Astrocyte (in vitro differentiated cells and primary cell): ENCODE data around the gene FSD1. TPM values are rescaled to one million over a fixed set of nuclear protein-coding genes. Genes with fewer than 3 reads are reported as not detected.

ENCODE experiments used
- DNase-seq: peaks from one replicate; pipeline ENCODE4 v3.0.0-alpha.2; 2010; ENCODE audit warnings: low read depth
- FAIRE-seq: peaks from 2 replicates; lab custom pipeline; 2011; peaks lifted over from hg19 to GRCh38; lab: Jason Lieb, UNC
- H2AFZ ChIP-seq: 2 replicates; pipeline ENCODE4 v1.6.0; 2012; ENCODE audit warnings: low read depth, low read length, inconsistent platforms
- H3K27ac ChIP-seq: 2 replicates; pipeline ENCODE4 v1.5.1; 2011; ENCODE audit warnings: low read depth, low read length, inconsistent platforms
- H3K27me3 ChIP-seq: 2 replicates; pipeline ENCODE4 v1.6.0; 2011; ENCODE audit warnings: low read length, inconsistent platforms; ENCODE audit not compliant: insufficient read depth
- H3K36me3 ChIP-seq: 2 replicates; pipeline ENCODE4 v1.5.1; 2011; ENCODE audit warnings: low read length, inconsistent platforms; ENCODE audit not compliant: insufficient read depth
- H3K4me1 ChIP-seq: 2 replicates; pipeline ENCODE4 v1.5.1; 2011; ENCODE audit warnings: low read length, inconsistent platforms; ENCODE audit not compliant: insufficient read depth
- H3K4me2 ChIP-seq: 2 replicates; pipeline ENCODE4 v1.6.0; 2012; ENCODE audit warnings: low read length, inconsistent platforms
- H3K4me3 ChIP-seq: 2 replicates; pipeline ENCODE4 v1.5.1; 2011; ENCODE audit warnings: low read depth, mild to moderate bottlenecking, low read length, inconsistent platforms; ENCODE audit not compliant: insufficient read depth
- H3K79me2 ChIP-seq: 2 replicates; pipeline ENCODE4 v1.6.0; 2012; ENCODE audit warnings: mild to moderate bottlenecking, low read length, inconsistent platforms; ENCODE audit not compliant: insufficient read depth
- H3K9ac ChIP-seq: 2 replicates; pipeline ENCODE4 v1.6.0; 2012; ENCODE audit warnings: mild to moderate bottlenecking, low read length, inconsistent platforms
- H3K9me3 ChIP-seq: 2 replicates; pipeline ENCODE4 v1.5.1; 2012; ENCODE audit warnings: low read depth, mild to moderate bottlenecking, low read length, inconsistent platforms; ENCODE audit not compliant: insufficient read depth
- H4K20me1 ChIP-seq: 2 replicates; pipeline ENCODE4 v1.6.0; 2012; ENCODE audit warnings: low read length, inconsistent platforms; ENCODE audit not compliant: insufficient read depth
- H3K27ac Mint-ChIP-seq: one replicate; pipeline ENCODE4 v1.8.0; 2021; ENCODE audit warnings: mild to moderate bottlenecking, mixed read lengths; ENCODE audit not compliant: unreplicated experiment
- H3K27me3 Mint-ChIP-seq: one replicate; pipeline ENCODE4 v1.8.0; 2021; ENCODE audit warnings: low read depth, mixed read lengths; ENCODE audit not compliant: unreplicated experiment
- H3K36me3 Mint-ChIP-seq: one replicate; pipeline ENCODE4 v1.8.0; 2021; ENCODE audit warnings: low read depth, mixed read lengths; ENCODE audit not compliant: unreplicated experiment
- H3K4me1 Mint-ChIP-seq: one replicate; pipeline ENCODE4 v1.8.0; 2021; ENCODE audit warnings: low read depth, mixed read lengths; ENCODE audit not compliant: unreplicated experiment
- H3K4me3 Mint-ChIP-seq: one replicate; pipeline ENCODE4 v1.8.0; 2021; ENCODE audit warnings: mild to moderate bottlenecking, moderate library complexity, mixed read lengths; ENCODE audit not compliant: unreplicated experiment
- H3K9me3 Mint-ChIP-seq: one replicate; pipeline ENCODE4 v1.8.0; 2021; ENCODE audit warnings: mild to moderate bottlenecking, mixed read lengths; ENCODE audit not compliant: unreplicated experiment
- EZH2 ChIP-seq: IDR thresholded peaks from 2 replicates; pipeline ENCODE4 v1.6.1; 2012; ENCODE audit warnings: mild to moderate bottlenecking, low read length, inconsistent platforms; ENCODE audit not compliant: insufficient read depth
- total RNA-seq: library from RNA; stranded (reverse); gene quantifications from 2 replicates; pipeline ENCODE4 v1.2.1, GENCODE V29; 2021
- TF ChIP-seq, protein P1 (sequence below): IDR thresholded peaks from 2 replicates; pipeline ENCODE4 v1.5.1; 2011; ENCODE audit warnings: low read depth, mild to moderate bottlenecking, inconsistent platforms, low read length, moderate library complexity; ENCODE audit not compliant: insufficient read depth

The FSD1 gene
- total RNA-seq, 1 donor from 2014 or later = 15.1 TPM

DNA sequence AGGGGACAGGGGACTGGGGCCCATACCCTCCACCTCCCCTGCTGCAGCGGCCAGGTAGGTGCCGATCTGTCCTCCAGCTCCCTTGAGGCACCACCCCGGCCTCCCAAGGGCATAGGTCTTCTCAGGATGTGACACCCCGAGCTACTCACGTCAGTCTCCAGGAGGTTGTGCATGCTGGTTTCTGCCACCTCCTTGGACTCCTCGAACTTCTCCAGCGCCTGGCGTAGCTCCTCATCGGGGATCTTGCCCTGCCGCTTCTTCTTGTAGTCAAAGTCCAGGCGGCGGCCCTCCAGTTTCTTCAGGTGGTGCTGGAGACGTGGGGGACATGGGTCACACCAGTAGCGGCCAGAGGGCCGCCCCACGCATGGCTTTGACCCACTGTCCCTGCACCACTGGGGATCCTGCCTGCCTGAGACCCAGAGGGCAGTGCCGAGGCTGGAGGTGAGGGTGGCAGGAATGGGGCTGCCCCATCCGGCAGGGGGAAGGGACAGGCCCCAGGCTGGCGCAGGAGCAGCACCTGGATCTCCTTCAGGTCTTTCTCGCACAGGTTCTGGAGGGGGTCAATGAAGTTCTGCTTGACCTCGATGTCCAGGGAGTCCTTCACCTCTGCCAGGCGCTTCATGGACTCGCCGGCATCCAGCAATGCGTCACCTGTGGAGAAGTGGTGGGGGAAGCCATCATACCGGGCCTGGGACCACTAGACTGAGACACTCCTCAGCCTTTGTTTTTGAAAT is 59.3 kb downstream of the FSD1 start:
- Mint-ChIP-seq H3K4me3 (no peak overlapping the region), H3K4me1 (peaks cover 3% of the 10 kb centered on the region), H3K27ac (no peak overlapping the region), H3K36me3 (peaks cover 2% of the 10 kb centered on the region), H3K27me3 (no peaks in the 10 kb centered on the region), H3K9me3 (no peaks in the 10 kb centered on the region)
- Histone ChIP-seq H3K4me3 (no peak overlapping the region), H3K36me3 (peaks cover 6% of the 10 kb centered on the region), H4K20me1 (peaks cover 60% of the 10 kb centered on the region), H3K9ac (no peak overlapping the region), H3K27ac (no peak overlapping the region), H2AFZ (no peak overlapping the region), H3K9me3 (no peaks in the 10 kb centered on the region), H3K4me1 (peaks cover 7% of the 10 kb centered on the region), H3K27me3 (no peaks in the 10 kb centered on the region), H3K79me2 (peaks cover 27% of the 10 kb centered on the region), H3K4me2 (no peak overlapping the region)
- no peak for TF ChIP-seq EZH2
- TF ChIP-seq, protein P1, sequence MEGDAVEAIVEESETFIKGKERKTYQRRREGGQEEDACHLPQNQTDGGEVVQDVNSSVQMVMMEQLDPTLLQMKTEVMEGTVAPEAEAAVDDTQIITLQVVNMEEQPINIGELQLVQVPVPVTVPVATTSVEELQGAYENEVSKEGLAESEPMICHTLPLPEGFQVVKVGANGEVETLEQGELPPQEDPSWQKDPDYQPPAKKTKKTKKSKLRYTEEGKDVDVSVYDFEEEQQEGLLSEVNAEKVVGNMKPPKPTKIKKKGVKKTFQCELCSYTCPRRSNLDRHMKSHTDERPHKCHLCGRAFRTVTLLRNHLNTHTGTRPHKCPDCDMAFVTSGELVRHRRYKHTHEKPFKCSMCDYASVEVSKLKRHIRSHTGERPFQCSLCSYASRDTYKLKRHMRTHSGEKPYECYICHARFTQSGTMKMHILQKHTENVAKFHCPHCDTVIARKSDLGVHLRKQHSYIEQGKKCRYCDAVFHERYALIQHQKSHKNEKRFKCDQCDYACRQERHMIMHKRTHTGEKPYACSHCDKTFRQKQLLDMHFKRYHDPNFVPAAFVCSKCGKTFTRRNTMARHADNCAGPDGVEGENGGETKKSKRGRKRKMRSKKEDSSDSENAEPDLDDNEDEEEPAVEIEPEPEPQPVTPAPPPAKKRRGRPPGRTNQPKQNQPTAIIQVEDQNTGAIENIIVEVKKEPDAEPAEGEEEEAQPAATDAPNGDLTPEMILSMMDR = no peak
- DNase-seq (no peak), FAIRE-seq (no peak)

DNA sequence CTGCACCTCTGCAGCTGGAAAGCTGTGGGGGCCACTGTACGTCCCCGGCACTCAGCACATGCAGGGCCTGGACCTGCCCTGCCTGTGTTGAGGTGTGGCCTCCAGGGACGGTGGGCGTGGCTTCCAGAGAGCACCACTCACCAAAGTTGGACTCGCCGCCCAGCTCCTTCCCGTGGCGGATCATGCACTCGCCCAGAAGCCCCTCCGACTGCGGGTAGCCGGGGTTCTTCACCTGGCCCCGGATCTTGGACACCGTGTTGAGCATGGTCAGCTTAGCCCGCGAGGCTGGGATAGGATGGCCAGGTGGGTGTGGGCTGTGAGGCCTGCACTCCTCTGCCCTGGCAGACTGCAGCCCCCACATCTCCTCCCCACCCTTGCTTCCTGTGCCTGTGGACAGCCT is 60.9 kb downstream of the FSD1 start:
- peaks cover 6% of the 10 kb centered on the region for H3K36me3 ChIP-seq
- peaks cover 22% of the 10 kb centered on the region for H3K4me1 ChIP-seq
- H3K9me3 ChIP-seq = no peaks in the 10 kb centered on the region
- no peaks in the 10 kb centered on the region for H3K27me3 Mint-ChIP-seq
- TF ChIP-seq EZH2 = no peak
- TF ChIP-seq, protein P1 = no peak
- H3K4me2 ChIP-seq = no peak overlapping the region
- H3K79me2 ChIP-seq = peaks cover 43% of the 10 kb centered on the region
- H4K20me1 ChIP-seq = peaks cover 63% of the 10 kb centered on the region
- H3K4me3 Mint-ChIP-seq = no peak overlapping the region
- no peaks in the 10 kb centered on the region for H3K9me3 Mint-ChIP-seq
- peaks cover 2% of the 10 kb centered on the region for H3K36me3 Mint-ChIP-seq
- no peak overlapping the region for H3K9ac ChIP-seq
- H3K27me3 ChIP-seq = no peaks in the 10 kb centered on the region
- peaks cover 9% of the 10 kb centered on the region for H3K4me1 Mint-ChIP-seq
- no peak overlapping the region for H2AFZ ChIP-seq
- FAIRE-seq (no peak), DNase-seq (no peak)
- H3K4me3 ChIP-seq = no peak overlapping the region
- H3K27ac Mint-ChIP-seq = no peak overlapping the region
- H3K27ac ChIP-seq = no peak overlapping the region
